Measurements from ENCODE around the gene UXS1. TPM values are rescaled to one million over a fixed set of nuclear protein-coding genes. Genes with fewer than 3 reads are reported as not detected.

Gene UXS1
- total RNA-seq, 1 experiment from 2014 or later: 46.3 TPM

DNA sequence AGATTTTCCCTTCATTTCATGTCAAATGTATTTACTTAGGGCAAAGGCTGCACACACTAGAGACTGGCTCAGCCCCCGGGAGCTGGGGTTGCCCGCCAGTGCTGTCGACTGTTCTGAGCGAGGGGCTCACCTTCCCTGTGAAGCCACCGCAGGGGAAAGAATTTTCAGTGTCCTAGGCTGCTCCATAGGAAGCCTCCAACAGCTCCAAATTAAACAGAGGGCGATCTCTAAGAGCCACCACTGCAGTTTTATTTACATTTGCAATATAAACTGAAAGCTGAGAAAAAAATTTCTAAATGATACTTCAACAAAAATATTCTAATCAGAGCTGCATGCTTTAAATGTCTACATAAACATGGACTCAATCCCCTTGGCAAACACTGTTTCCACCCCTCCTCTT is 54.0 kb downstream of the UXS1 start:
- no peak overlapping the region for H3K23ac ChIP-seq (ENCODE audit: insufficient read length, low read depth, low read length)
- H2AK5ac ChIP-seq (ENCODE audit: insufficient read length, low read length): no peak overlapping the region
- Mint-ChIP-seq H3K9me3 (no peaks in the 10 kb centered on the region; a peak in 1 of 5 replicates), H3K4me3 (no peak overlapping the region), H3K36me3 (ENCODE audit: insufficient read depth in 1 of 3, low read depth in 3 of 3) (peaks cover 22 to 44% (median 42%) of the 10 kb centered on the region in 3 experiments; a peak in 6 of 7 replicates), H3K4me1 (peaks cover 17 to 36% of the 10 kb centered on the region in 2 experiments), H3K27ac (peak overlapping the region in 1 of 3 experiments; percentile 44; a peak in 2 of 7 replicates), H3K27me3 (ENCODE audit: low read depth) (no peaks in the 10 kb centered on the region)
- WGBS (ENCODE audit: extremely low coverage, insufficient read length, low lambda C conversion rate): no CpG with 5 or more reads among the region's 6 CpGs
- DNase-seq: no peak
- no peak overlapping the region for H2AFZ ChIP-seq (ENCODE audit: low read length)
- no peak overlapping the region for H3K4me2 ChIP-seq (ENCODE audit: insufficient read depth, insufficient read length, low read length)
- H4K5ac ChIP-seq (ENCODE audit: insufficient read length, low read depth, low read length): no peak overlapping the region
- no peaks in the 10 kb centered on the region for H3K23me2 ChIP-seq (ENCODE audit: insufficient read length, low read depth, low read length, poor library complexity, severe bottlenecking)
- no peak overlapping the region for H3T11ph ChIP-seq (ENCODE audit: low read length)
- no peak overlapping the region for H2BK5ac ChIP-seq (ENCODE audit: insufficient read length, low read length)
- no peaks in the 10 kb centered on the region for H4K20me1 ChIP-seq (ENCODE audit: control insufficient read depth, insufficient read depth, insufficient read length)
- no peaks in the 10 kb centered on the region for H3K27me3 ChIP-seq (ENCODE audit: insufficient read depth, low read length)
- H2BK20ac ChIP-seq (ENCODE audit: low read depth, low read length, poor library complexity, severe bottlenecking): no peak overlapping the region
- H3K4ac ChIP-seq (ENCODE audit: low read depth, low read length): no peak overlapping the region
- H3K27ac ChIP-seq (ENCODE audit: insufficient read length, low read depth, low read length): no peak overlapping the region
- H3K79me2 ChIP-seq (ENCODE audit: insufficient read depth, low read length): peaks cover 2% of the 10 kb centered on the region; the same call in 1 of the 2 replicates
- H3K9ac ChIP-seq (ENCODE audit: extremely low read depth, insufficient read length, low read length): no peak overlapping the region
- no peaks in the 10 kb centered on the region for H3K9me3 ChIP-seq (ENCODE audit: control insufficient read depth, low read depth, low read length)
- no peak overlapping the region for H3K14ac ChIP-seq (ENCODE audit: insufficient read depth, low read length)
- no peak overlapping the region for H2BK12ac ChIP-seq (ENCODE audit: insufficient read length, low read depth, low read length)
- no peak overlapping the region for H3K18ac ChIP-seq (ENCODE audit: insufficient read length, low read depth, low read length)
- H4K8ac ChIP-seq (replicated peaks; ENCODE audit: insufficient read length, low read depth, low read length): no peak overlapping the region
- no peaks in the 10 kb centered on the region; the same call in 1 of the 2 replicates for H3K4me1 ChIP-seq (ENCODE audit: insufficient read depth, low read length)
- peaks cover 2% of the 10 kb centered on the region for H3K79me1 ChIP-seq (ENCODE audit: insufficient read depth, low read depth, low read length, poor library complexity, severe bottlenecking)
- no peak overlapping the region for H2BK120ac ChIP-seq (ENCODE audit: low read depth, low read length, poor library complexity, severe bottlenecking)
- no peak overlapping the region for H4K91ac ChIP-seq (ENCODE audit: insufficient read length, low read depth, low read length)
- no peak overlapping the region for H3K56ac ChIP-seq (ENCODE audit: insufficient read length, low read depth, low read length)
- TF ChIP-seq CTCF (conservative IDR thresholded peaks at IDR 0.05): no peak
- no peak overlapping the region for H2BK15ac ChIP-seq (ENCODE audit: low read depth, low read length)
